DND-41 (cell line): ENCODE results near the gene AP1M2.

Source experiments
- EZH2 ChIP-seq: IDR thresholded peaks from 3 replicates; pipeline ENCODE4 v1.6.1; 2012; ENCODE audit warnings: borderline replicate concordance, low read depth, mild to moderate bottlenecking, moderate library complexity, low read length, inconsistent platforms; ENCODE audit not compliant: severe bottlenecking
- TF ChIP-seq, protein P1 (sequence below): IDR thresholded peaks from 2 replicates; pipeline ENCODE4 v1.5.1; 2012; ENCODE audit warnings: borderline replicate concordance, low read length, moderate library complexity, mild to moderate bottlenecking; ENCODE audit not compliant: poor library complexity, severe bottlenecking; ENCODE audit errors: extremely low read depth

DNA sequence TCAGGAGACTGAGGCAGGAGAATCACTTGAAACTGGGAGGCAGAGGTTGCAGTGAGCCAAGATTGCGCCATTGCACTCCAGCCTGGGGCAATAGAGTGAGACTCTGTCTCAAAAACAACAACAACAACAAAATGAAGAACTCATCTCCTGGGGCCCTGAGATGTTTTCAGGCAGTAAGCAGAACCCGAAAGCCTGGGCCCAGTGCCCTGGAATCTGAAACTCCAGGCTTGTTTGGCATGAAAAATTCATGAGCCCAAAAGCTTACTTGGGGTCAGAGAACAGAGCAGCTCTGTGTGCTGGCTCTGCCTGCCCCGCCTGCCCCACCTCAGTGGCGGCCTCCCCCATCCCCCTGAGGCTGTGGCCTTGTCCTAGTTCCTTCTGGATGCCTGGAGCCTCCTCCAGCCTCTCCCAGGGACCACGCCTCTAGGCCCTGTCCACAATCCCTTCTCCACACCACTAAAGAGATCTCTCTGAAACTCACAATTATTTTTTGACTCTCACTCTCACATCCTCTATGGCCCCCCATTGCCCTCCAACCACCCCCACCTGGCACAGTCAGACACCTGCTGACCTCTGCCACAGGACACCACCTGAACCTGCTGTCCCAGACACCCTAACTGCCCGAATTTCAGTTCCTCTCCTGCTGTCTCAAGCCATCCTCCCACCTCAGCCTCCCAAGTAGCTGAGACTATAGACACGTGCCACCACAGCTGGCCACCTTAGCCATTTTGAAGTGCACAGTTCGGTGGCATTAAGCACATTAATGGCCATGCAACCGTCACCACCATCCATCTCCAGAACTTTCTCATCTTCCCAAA is 6.9 kb upstream of the AP1M2 start:
- TF ChIP-seq, protein P1, sequence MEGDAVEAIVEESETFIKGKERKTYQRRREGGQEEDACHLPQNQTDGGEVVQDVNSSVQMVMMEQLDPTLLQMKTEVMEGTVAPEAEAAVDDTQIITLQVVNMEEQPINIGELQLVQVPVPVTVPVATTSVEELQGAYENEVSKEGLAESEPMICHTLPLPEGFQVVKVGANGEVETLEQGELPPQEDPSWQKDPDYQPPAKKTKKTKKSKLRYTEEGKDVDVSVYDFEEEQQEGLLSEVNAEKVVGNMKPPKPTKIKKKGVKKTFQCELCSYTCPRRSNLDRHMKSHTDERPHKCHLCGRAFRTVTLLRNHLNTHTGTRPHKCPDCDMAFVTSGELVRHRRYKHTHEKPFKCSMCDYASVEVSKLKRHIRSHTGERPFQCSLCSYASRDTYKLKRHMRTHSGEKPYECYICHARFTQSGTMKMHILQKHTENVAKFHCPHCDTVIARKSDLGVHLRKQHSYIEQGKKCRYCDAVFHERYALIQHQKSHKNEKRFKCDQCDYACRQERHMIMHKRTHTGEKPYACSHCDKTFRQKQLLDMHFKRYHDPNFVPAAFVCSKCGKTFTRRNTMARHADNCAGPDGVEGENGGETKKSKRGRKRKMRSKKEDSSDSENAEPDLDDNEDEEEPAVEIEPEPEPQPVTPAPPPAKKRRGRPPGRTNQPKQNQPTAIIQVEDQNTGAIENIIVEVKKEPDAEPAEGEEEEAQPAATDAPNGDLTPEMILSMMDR, result no peak
- TF ChIP-seq EZH2, result no peak
